Hematopoietic multipotent progenitor cell treated with erythropoietin and hydrocortisone succinate and interleukin-3 and kit ligand, for 8 days (in vitro differentiated cells): Measurements from ENCODE around the gene ZBTB7A.
A peak's percentile ranks its signal among the peaks of the same experiment; 100 is the strongest.

ENCODE experiments used
- DNase-seq: peaks from one replicate; pipeline ENCODE4 v3.0.0-alpha.2; 2015

The ZBTB7A gene

GRCh38 chr19:4066176-4066606, 508 bp downstream of the ZBTB7A start:
- DNase-seq: no peak

- DNase-seq: peak; percentile 96
Observed at GRCh38 chr19:4065430-4066175, 1.1 kb downstream of the ZBTB7A start.

GRCh38 chr19:4064496-4065260, 2.0 kb downstream of the ZBTB7A start:
- peak; percentile 40 for DNase-seq

- DNase-seq: no peak
Observed at GRCh38 chr19:4064149-4064495, 2.6 kb downstream of the ZBTB7A start.

DNA sequence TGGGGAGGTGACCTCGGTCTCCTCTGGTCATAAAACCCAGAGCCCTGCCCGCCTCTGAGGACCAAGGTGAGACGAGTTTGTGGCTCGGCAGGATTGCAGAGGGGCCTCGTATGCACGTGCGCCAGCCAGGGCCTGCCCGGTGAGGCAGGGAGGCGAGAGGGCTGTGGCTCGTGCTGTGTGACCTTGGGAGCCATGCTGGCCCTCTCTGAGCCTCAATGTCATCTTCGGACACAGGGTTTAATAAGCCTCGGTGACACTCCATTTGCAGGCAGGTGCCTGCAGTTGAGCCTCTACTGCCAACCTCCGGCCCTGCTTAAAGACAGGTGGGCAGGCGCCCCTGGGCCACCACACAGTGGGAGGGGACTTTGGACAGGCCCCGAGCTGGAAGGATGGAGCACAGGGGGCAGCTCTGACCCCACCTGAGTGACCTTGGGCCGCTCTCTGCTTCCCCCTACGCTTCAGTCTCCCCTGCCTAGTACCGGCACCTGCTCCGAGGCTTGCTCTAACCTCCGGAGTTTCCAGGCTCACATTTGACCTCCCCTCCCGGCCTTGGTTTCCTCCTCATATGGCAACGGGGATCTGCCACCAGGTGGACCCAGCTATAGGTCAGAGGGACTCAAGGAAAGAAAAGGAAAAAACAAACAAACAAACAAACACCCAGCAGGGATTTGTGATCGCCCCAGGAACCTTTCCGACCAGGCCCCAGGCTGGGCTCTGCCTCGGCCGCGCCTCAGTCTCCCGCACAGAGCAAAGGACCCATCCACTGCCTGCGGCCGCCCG, 3.1 kb downstream of the ZBTB7A start:
- no peak for DNase-seq

DNA sequence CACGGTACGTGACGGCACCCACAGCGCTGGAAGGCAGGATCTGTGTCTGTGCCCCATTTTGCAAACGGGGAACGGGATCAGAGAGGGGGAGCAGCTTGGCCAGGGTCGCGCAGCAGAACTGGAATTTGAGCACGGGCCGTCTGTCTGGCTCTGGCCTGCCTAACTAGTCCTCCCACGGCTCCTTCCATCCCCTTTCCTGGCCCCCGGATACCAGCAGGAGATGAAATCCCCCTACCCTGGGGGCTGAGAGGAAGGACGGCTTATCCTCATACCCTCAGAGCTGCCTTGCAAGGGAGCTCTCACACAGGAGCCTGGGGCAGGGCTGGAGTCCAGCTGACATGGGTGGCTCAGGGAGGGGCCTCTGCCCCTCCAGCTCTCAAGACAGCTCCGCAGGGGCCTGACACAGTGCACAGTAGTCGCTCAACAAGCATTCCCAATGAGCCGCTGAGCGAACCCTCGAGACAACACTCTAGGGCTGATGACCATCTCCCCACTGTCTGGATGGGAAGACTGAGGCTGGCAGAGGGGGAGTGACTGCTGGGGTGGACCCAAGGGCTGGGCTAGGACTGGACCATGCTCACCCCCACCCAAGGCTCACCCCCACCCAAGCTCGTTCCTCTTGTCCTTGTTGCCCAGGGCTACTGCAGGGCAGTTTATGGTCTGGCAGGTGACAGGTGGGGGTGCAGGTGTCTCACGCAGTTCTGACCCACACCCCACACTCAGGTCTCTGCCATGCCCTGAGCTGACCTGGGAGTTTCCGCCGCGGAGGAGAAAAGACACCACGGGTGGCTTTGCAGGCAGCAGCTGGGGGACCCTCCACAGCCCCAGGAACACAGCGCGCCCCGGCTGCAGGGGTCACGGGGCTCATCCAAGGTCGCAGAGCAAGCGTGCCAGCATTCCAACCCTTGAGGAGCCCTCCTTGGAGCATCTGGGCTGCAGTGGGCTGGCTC, 4.0 kb downstream of the ZBTB7A start:
- no peak for DNase-seq

GRCh38 chr19:4061683-4062418, 4.8 kb downstream of the ZBTB7A start:
- DNase-seq: no peak

DNA sequence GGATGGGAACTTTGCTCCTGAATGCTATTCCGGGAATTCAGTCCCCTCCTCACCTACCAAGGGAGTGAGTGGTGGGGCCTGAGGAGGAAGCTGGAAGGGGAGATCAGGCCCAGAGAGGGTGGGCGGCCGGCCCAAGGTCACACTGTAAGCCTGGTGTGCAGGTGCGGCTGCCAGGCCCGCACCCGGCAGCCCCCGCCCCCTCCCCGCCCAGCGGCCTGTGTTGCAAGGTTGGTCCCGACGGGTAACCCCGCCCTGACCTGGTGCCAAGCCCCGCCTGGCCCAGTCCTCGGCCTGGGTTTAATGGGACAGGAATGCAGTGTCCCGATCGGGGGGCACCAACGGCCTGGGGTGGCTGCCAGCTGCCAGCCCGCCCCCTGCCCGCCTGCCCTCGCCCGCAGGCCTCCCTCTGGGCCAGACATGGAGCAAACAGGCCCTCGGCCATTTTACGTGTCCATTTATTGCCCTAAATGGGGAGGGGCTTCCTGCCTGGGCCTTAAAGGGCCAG, 5.5 kb downstream of the ZBTB7A start:
- no peak for DNase-seq

DNA sequence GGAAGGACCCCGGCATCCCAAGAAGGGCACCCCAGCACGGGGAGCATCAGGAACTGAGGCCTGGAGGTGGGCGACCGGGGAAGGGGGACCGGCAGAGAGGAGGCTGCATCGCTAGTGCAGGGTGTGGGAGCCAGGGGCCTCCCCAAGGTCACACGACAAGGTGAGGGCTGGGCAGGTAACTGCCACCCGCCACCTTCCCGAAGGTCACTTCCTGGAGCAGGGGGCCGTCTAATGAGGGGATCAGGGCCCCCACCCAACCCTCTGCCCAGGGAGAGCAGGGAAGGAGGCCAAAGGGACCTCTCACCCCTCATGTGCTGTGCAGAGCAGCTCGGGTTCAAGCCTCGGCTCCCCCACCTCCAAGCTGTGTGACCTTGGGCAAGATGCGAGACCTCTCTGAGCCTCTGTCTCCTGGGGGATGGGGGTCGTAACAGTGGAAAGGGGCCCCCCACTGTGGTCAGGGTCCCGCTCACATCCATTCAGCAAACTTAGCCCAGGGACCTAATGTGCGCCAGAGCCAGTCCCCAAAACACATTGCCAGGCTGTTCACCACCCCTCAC, 6.0 kb downstream of the ZBTB7A start:
- DNase-seq: no peak

GRCh38 chr19:4059891-4060620, 6.6 kb downstream of the ZBTB7A start:
- no peak for DNase-seq

- DNase-seq: no peak
Observed at GRCh38 chr19:4059453-4059871, 7.2 kb downstream of the ZBTB7A start.

GRCh38 chr19:4058693-4059452, 7.8 kb downstream of the ZBTB7A start:
- DNase-seq: no peak

DNA sequence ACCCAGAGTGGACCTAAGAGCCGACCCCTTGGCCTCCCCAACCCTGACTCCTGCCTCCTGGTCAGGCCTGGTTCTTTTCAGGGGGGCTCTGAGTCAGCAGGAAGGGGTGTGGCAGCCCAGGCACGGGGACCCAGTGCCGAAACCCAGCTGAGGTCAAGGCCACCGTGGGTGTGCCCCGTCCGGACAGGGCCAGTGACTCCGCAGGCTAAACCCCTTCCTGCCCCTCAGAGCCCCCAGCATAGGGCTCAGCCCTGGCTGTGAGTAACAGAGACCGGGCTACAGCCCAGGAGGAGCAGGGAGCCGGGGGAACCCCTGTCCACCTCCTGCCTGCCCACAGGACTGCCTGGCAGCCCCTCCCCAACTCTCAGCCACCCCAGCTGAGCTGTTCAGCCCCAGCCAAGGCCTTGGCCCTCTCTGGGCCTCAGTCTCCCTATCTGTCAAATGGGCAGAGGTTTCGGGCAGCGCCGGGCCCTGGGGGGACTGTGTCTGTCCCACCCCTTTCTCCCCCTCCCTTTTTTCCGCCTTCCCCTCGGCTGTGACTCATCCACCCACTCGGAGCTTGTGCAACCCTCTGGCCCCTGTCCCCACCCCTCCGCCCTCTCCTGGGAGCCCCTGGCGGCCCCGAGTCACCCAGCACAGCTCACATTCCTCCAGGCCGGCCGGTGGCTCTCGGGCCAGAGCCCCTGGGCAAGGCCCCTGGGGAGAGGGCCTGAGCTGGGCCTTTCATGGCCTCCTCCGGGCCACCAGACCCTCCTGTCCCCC, 8.6 kb downstream of the ZBTB7A start:
- peak; percentile 55 for DNase-seq

- DNase-seq: no peak
Observed at GRCh38 chr19:4055209-4055552, 11.5 kb downstream of the ZBTB7A start.

DNA sequence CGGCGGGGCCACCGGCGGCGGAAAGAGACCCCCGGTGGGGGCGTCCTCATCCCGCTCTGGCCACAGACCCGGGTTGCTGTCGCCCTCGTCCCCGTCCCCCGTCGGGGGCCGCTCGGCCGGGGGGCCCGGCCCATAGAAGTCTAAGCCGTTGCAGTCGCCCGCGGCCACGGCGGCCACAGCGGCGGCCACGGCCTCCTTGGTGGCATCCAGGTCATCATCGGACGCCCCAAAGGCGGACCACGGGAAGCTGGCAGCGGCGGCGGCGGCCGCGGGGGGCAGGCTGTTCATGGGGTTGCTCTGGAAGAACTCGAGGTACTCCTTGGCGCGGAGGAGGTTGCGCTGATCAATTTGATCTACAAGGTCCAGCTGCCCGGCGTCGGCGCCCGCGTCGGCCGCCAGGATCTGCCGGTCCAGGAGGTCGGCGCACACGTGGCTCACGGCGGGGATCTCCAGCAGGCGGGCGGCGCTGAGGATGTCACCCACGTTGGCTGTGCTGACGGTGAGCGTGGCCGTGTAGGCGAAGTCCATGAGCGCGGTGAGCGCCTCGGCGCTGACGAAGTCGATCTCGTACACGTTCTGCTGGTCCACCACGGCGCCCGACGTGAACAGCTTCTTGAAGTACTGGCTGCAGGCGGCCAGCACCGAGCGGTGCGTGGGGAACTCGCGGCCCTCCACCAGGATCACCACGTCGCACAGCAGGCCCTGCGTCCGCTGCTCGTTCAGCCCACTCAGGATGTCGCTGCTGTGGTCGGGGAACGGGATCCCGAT, 12.1 kb downstream of the ZBTB7A start:
- DNase-seq: no peak

DNA sequence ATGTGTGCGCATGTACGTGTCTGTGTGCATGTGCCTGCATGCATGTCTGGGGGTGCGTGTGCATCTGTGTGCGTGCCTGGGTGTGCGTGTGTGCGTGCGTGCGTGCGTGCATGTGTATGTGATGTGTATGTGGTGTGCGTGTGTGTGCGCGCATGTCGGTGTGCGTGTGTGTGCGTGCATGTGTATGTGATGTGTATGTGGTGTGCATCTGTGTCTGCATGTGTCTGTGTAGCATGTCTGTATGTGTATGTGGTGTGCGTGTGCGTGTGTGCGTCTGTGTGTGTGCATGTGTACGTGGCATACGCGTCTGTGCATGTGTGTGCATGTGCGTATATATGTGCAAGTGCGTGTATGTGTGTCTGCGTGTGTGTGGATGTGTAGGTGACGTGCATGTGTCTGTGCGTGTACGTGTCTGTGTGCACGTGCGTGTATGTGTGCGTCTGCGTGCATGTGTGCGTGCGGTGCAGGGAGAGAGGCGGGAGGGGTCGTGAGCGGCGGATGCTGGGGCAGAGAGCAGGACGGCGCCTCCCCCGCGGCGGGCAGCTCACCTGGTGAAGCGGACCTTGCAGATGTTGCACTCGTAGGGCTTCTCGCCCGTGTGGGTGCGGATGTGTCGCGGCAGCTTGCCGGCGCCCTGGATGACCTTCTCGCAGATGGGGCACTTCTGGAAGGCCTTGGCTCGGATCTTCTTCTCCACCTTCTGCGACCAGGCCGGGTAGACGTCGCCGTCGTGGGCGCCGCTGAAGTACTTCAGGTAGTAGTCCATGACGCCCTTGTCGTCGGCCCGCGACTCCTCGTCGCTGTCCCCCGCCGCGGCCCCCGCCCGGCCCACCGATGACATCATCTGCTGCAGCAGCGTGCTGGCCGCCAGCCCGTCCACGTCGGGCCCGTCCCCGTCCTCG, 13.0 kb downstream of the ZBTB7A start:
- no peak for DNase-seq

GRCh38 chr19:4052993-4053422, 13.7 kb downstream of the ZBTB7A start:
- peak; percentile 59 for DNase-seq
